ENCODE data around the gene IGF2.

IGF2 gene

DNA sequence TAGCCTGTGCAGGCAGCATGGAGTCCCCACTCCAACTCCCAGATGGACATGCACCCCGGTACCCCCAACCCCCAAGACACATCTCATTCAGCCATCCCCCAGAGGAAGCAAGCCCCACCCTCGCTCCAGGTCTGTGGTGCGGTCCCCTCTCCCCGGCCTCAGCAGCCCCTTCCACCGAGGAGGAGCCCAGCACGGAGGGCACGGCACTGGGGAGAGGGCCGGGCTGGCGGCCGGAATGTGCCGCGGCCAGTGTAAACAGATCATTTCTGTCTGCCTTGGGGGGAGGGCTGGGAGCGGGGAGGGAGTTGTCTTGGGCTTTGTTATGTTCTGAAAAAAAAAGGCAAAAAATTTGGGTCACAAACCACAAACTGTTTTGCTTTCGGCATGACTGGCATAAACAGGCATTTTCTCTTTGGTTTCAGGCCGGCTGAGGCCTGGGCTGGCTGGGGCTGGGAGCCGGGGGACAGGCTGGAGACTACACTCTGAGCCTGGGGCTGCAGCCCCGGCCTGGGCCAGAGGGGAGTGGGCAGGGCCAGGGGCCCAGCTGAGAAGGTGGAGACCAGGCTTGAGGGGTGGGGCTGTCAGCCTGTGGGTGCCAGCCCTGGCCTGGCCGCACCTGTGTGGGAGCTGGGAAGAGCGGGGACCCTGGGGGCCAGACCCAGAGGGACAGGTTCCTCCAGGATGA is 16.8 kb downstream of the IGF2 start:
- no peak for DNase-seq

DNA sequence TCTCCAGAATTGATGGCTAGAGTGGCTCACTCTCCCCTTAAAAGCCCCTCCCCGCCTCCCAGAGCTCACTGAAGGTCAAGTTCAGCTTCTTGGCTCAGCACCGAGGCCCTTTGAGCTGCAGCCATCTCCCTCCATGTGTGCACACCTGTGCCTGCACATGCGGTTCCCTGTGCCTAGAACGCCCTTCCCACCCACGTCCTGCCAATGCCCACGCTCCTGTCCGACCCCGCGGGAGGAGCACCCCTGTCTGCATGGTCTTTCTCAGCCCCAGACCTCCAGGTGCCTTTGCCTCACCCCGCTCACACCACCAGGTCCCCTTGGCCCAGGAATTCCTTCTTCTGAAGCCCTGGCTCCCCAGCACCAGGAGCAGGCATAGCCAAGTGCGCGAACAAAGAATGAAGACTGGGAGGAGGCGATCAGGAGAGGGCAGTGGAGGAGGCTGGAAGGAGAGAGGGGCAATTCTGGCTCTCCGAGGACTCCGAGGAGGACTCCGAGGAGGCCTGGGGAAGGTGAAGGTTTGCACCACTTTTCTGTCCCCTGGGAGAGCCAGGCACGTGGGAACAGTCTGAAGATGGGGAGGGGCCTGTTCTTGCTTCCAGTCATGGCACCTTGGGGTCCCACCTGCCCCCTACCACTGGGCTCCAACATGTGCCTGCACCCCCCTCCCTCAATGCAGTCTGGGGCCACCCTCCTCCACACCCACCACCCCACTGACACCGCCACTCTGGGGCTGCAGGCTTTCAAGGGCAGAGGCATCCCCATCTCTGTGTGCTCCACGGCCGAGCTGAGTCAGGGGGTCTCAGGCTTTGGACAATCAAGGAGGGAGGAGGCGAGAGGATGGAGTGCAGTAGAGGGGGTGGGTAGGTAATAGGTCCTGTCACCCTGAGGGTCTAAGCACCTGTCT is 17.7 kb downstream of the IGF2 start:
- DNase-seq: no peak

GRCh38 chr11:2120359-2121100 is 18.7 kb downstream of the IGF2 start:
- DNase-seq: no peak

DNA sequence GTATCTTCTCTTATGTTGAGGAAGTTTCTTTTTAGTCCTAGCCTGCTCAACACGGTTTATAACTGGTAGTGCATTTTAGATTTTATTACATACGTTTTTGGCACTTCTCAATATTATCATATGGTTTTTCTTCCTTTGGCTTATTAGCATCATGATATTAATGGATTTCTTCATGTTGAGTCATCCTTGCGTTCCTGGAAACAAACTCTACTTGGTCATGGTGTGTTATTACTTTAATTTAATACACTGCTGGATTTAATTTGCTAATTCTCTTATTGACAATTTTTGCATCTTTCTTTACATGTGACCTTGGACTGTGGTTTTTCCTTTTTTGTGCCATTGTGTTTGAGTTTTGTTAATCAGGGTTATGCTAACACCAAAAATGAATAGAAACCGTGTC is 20.5 kb downstream of the IGF2 start:
- DNase-seq: no peak

GRCh38 chr11:2116680-2117079 is 22.5 kb downstream of the IGF2 start:
- no peak for DNase-seq

DNA sequence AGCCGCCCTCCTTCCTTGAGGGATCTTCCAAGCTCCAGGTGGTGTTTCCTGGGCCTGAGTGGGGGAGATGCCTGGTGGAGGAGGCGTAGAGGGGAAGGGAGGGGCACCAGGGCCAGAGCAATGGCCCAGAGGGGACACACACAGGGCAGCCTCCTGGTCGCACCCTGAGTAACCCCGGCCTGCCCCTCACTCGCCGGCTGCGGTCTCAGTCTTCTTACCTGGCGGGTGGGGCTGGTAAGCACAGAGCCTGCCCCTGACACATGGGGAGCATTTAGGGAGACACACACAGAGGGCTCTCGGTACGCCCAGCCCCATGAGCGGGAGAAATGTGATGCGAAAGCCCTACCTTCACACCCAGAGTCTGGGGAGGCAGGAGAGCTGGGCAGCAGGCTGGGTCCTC is 23.9 kb downstream of the IGF2 start:
- no peak for DNase-seq

DNA sequence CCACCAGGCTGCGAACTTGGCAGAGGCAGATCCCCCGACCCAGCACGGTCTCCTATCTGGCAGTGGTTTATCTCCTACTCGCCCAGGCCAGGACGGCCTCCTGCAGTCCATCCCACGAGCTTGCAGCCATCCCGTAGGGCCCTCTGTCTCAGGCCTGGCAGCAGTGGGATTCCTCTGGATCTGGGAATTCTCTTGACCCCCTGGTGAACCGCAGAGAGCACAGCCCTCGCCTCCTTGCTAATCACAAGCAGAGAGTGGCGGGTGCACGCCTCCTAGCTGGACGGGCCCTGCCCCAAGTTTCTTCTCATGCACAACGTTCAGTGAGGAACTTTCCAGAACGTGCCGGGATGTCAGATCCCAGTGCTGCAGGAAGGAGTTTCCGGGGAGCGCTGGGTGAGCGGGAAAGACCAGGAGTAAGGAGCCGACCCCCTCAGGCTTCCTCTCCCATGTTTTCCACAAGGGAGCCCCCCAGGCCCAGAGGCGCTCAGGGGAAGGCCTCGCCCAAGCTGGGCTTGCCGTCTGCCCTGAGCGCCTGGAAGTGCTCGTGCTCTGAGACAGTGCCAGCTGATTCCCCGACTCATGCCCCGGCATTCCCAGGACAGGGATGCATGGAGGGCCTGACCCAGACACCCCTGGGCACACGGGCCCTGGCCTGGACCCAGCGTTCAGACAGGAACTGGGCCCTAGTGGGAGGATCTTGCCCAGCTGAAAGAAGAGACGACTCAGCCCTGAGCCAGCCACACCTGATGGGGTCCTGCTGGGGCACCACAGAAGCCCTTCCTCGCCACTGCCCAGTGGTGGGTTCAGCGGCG is 24.6 kb downstream of the IGF2 start:
- no peak for DNase-seq

GRCh38 chr11:2113776-2114175 is 25.4 kb downstream of the IGF2 start:
- no peak for DNase-seq

DNA sequence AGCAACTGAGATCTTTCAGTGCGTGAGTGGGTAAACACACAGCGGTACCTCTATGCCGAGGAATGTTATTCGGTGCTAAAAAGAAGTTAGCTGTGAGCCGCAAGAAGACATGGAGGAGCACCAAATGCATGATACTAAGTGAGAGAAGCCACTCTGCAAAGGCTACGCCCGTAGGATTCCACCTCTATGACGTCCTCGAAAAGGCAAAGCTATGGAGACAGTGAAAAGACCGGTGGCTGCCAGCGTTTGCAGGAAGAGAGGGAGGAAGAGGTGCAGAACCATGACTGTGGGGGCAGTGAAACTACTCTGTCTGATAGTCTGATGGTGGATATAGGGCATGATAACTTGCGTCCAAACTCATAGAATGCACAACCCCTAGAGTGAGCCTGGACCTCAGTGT is 28.7 kb downstream of the IGF2 start:
- DNase-seq: no peak

- no peak for DNase-seq
These were observed 29.6 kb downstream of the IGF2 start for GRCh38 chr11:2109541-2110019.

DNA sequence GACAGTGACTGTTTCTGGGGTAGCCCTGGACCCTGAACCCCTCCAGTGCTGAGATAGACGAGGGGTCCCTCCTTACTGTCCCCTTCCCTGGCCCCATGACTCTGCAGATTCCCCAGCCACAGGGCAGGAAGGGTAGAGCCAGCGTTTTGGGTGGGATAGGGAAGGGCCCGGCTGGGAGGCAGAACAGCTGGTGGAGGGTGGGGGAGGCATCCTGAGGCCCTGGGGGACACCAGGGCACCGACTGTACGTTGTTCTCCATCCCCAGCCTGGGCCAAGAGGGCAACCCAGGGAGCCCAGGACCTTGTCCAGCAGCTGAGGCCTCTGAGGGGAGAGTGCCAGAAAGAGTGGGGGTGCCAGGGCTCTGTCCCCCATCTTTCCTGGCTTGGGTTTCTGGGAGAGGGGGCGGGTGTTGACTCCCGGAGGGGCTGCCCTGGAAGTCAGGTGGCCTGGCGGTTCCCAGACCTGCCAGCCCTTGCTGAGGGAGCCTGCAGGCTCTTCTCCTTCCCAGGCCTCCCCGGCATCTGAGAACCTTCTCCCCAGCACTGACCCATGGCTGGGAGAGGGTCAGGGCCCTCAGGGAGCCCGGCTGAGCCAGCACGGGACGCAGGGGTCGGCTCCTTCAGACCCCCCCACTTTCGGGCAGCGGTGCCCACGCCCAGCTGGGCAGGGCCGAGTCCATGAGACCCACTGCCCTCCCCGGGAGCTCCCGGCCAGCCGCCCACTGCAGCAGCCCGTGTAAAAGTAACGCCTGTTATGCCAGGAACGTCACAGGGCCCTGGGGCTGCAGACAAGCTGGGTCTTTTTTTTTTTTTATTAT is 30.3 kb downstream of the IGF2 start:
- no peak for DNase-seq

DNA sequence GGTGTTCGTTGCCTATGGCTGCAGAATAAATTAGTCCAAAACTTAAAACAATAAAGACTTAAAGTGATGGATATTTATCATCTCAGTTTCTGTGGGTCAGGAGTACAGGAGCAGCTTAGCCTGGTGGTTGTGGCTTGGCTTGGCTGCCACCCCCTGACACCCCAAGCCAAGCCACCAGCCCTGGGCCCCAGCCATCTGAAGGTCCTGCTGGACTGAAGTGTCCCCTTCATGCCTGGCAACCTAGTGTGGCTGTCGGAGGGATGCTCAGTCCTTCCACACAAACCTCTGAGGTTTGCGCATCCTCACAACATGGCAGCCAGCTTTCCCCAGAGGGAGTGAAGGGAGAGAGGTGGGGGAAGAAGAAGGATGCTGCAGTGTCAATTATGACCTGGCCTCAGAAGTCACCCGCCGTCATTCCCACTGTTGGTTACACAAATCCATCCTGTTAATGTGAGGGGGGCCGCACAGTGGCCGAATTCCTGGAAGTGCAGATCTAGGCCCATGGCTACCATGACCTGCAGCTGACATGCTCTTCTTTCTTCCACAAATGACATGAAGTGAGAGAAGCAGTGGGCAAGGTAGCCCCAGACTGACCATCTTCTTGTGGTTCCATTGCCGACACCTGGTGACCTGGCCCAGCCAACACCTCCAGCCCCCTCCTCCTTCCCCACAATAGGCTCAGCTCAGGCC is 31.1 kb downstream of the IGF2 start:
- DNase-seq: no peak

GRCh38 chr11:2107521-2107920 is 31.7 kb downstream of the IGF2 start:
- DNase-seq: no peak

DNA sequence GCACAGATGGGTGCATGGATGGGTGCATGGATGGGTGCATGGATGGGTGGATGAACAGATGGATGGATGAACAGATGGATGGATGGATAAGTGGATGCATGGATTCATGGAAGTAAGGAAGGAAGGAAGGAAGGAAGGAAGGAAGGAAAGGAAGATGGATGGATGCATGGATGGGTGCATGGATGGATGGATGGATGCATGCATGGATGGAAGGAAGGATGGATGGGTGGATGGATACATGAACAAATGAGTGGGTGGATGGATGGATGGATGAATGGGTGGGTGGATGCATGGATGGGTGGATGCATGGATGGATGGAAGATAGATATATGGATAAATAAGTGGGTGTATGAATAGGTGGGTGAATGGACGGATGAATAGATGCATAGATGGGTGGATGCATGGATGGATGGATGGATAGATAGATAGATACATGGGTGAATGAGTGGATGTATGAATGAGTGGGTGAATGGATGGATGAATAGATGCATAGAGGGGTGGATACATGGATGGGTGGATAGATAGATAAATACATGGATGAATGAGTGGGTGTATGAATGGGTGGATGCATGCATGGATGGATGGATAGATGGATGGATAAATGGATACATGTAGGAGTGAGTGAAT is 32.5 kb downstream of the IGF2 start:
- no peak for DNase-seq

- DNase-seq: no peak
These were observed 33.7 kb downstream of the IGF2 start for GRCh38 chr11:2105511-2105910.

DNA sequence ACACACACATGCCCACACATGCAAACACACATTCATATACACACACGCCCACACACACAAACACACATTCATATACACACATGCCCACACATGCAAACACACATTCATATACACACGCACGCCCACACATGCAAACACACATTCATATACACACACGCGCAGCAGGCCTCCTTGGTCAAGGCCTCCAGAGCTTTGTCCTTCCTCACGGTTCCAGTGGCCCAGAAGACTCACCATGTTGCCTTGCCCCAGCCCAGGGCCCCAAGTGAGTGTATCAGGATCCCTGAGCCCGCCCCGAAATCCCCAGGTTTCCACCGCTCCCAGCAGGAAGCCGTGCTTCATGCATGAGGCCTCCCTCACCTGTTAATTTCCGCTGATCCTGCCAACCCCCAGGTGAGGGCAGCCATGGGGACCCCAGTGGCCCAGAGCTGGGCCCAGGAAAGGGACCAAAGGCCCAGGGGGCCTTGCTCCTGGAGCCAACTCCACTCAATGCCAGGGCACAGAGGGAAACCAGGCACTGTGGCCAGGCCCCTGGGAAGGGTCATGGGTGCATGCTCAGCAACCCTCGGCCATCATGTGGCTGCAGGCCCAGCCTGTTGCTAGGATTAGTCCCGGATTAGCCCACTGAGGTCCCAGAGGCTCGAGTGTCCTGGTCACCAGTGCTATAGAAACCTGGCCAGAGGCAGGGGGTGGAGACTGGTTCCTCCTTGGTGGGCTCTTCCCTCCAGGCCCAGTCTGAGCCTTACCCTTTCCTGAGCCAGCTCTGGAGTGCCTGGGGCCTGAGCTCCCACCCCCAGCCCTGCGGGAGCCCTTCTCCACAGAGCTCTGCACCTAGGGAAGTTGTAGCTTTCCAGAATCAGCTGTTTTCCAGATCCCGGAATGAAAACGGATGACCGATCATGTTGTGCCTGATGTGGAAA is 34.4 kb downstream of the IGF2 start:
- DNase-seq: no peak

DNA sequence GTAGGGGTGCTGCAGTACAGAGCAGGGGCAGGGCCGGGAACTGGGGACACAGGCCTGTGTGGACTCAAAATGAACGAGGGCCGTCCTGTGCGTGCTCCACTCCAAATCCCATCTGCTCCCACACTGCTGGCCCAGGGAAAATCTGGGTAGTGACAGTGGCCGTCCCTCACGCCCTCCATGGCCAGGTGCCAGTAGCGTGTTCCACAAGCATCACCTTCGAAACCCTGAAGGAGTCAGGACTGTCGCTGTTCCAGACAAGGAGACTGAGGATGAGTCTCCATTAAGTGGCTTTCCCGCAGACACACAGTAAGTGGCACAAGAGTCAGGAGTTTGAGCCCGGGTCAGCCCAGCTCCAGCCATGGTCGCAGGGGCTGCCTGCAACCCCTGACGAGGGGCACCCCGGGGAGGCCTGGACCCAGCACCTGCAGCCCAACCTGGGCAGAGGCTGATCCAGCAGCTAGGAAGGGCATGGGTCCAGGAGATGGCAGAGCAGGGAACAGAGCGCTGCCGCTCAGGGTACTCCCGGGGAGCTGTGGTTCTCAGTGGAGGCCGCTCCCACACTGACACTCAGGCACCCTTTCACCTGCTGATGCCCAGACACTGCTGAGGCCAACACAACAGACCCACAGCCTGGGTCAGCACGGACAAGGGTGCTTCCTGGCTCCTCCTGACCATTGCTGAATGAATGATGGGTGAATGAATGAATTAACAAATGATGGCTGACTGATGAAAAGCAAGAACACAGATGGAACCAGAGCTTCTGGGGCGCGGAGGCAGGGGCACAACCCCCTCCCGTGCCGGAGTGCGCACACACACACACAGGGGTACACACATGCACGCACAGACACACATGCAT is 35.3 kb downstream of the IGF2 start:
- DNase-seq: no peak

DNA sequence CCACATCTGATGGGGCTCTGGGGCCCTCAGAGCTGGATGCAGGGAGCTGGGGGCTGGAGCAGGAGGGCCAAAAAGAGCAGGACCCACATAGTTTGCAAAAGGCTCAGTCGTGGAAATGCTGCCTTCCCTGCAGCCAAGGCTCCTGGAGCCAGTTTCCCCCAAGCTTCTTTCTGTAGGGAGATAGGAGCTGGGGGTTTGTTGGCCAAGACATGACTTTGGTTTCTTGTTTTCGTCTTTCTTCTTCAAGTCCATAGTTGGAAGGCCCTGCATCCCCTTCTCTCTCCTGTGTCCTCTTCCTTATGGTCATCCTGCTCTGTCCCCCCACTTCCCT is 36.3 kb downstream of the IGF2 start:
- no peak for DNase-seq

Measured in CD4-positive, alpha-beta T cell treated with Interleukin-17A for 1 hour (primary cell).